A673 (cell line): ENCODE results near the gene DEDD2.

ENCODE experiments used
- EZH2 ChIP-seq: fragments of 200-600 bp; sonication (generic); IDR thresholded peaks from 2 replicates; pipeline ENCODE4 v1.6.1; 2017; ENCODE audit warnings: borderline replicate concordance, low read depth, mild to moderate bottlenecking, mixed read lengths, antibody characterized with exemption, low read length; ENCODE audit not compliant: poor library complexity, severe bottlenecking
- TF ChIP-seq, protein P1 (sequence below): fragments of 300-800, 200-600 bp; sonication (generic); conservative IDR thresholded peaks from 2 replicates; pipeline ENCODE4 v1.5.1; 2017; ENCODE audit warnings: low read depth, mild to moderate bottlenecking, antibody characterized with exemption, low read length, moderate library complexity, mixed read lengths

GRCh38 chr19:42166316-42166715 is 51.2 kb downstream of the DEDD2 start:
- TF ChIP-seq, protein P1, sequence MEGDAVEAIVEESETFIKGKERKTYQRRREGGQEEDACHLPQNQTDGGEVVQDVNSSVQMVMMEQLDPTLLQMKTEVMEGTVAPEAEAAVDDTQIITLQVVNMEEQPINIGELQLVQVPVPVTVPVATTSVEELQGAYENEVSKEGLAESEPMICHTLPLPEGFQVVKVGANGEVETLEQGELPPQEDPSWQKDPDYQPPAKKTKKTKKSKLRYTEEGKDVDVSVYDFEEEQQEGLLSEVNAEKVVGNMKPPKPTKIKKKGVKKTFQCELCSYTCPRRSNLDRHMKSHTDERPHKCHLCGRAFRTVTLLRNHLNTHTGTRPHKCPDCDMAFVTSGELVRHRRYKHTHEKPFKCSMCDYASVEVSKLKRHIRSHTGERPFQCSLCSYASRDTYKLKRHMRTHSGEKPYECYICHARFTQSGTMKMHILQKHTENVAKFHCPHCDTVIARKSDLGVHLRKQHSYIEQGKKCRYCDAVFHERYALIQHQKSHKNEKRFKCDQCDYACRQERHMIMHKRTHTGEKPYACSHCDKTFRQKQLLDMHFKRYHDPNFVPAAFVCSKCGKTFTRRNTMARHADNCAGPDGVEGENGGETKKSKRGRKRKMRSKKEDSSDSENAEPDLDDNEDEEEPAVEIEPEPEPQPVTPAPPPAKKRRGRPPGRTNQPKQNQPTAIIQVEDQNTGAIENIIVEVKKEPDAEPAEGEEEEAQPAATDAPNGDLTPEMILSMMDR = no peak
- TF ChIP-seq EZH2 = no peak
